H1 (cell line): Measurements from ENCODE around the gene CHRM4. TPM values are rescaled to one million over a fixed set of nuclear protein-coding genes. Genes with fewer than 3 reads are reported as not detected.
A peak's percentile ranks its signal among the peaks of the same experiment; 100 is the strongest.

Source experiments
- CTCF ChIA-PET: fragments of 300-600 bp; sonication (Branson Sonifier 250); formaldehyde crosslinking; loops from one replicate; lab custom pipeline; 2021; ENCODE audit not compliant: partially characterized antibody; lab: Charles Lee
- POLR2A ChIA-PET: fragments of 300-600 bp; sonication (Branson Sonifier 250); formaldehyde crosslinking; loops from one replicate; lab custom pipeline; 2021; ENCODE audit warnings: inconsistent platforms; ENCODE audit not compliant: partially characterized antibody; lab: Charles Lee
- DNase-seq, 2 experiments: peaks; one replicate each; pipeline versions ENCODE4 v3.0.0 to v3.0.0-alpha.2; 2010 to 2022; ENCODE audit warnings: low spot score in 2 of 2, low read depth in 1 of 2, mixed read lengths in 1 of 2
- FAIRE-seq: peaks from 2 replicates; lab custom pipeline; 2011; peaks lifted over from hg19 to GRCh38; lab: Jason Lieb, UNC
- H2AFZ ChIP-seq: 2 replicates; pipeline ENCODE4 v1.8.1; 2012; ENCODE audit warnings: low read length, inconsistent platforms
- H2AK5ac ChIP-seq: 2 replicates; pipeline ENCODE4 v1.6.1; 2013; ENCODE audit warnings: low read depth, low read length
- H2BK120ac ChIP-seq: replicated peaks from 2 replicates; pipeline ENCODE3; 2013; ENCODE audit warnings: low read depth, low read length, inconsistent platforms
- H2BK12ac ChIP-seq: 2 replicates; pipeline ENCODE4 v1.6.1; 2013; ENCODE audit warnings: low read depth, low read length
- H2BK15ac ChIP-seq: 2 replicates; pipeline ENCODE4 v1.6.1; 2013; ENCODE audit warnings: low read length
- H2BK20ac ChIP-seq: 2 replicates; pipeline ENCODE4 v1.6.1; 2013; ENCODE audit warnings: low read length
- H2BK5ac ChIP-seq: 2 replicates; pipeline ENCODE4 v1.6.1; 2013; ENCODE audit warnings: low read depth, low read length
- H3K14ac ChIP-seq: 2 replicates; pipeline ENCODE4 v1.6.1; 2013; ENCODE audit warnings: inconsistent platforms; ENCODE audit not compliant: insufficient read length
- H3K18ac ChIP-seq: 2 replicates; pipeline ENCODE4 v1.6.1; 2013; ENCODE audit warnings: low read length; ENCODE audit errors: extremely low read depth
- H3K23ac ChIP-seq: 2 replicates; pipeline ENCODE4 v1.6.1; 2013; ENCODE audit warnings: inconsistent platforms; ENCODE audit not compliant: insufficient read length
- H3K23me2 ChIP-seq: 2 replicates; pipeline ENCODE4 v1.6.1; 2013; ENCODE audit warnings: low read depth, low read length
- H3K27ac ChIP-seq: 2 replicates; pipeline ENCODE4 v1.6.1; 2011; ENCODE audit warnings: low read depth, low read length, inconsistent platforms
- H3K27me3 ChIP-seq, 4 experiments: replicated peaks in 1 of 4; 1 replicate in 1 of 4; 2 replicates in 3 of 4; pipeline versions ENCODE4 v1.6.1 to v1.8.1; 2011 to 2013; ENCODE audit warnings: low read length in 3 of 4, mild to moderate bottlenecking in 3 of 4, inconsistent platforms in 2 of 4, mixed read lengths in 2 of 4, moderate library complexity in 1 of 4; ENCODE audit not compliant: control insufficient read depth in 3 of 4, insufficient read depth in 3 of 4; ENCODE audit errors: extremely low read depth in 1 of 4
- H3K36me3 ChIP-seq, 4 experiments: 2 replicates each; pipeline versions ENCODE4 v1.6.1 to v1.8.1; 2011 to 2013; ENCODE audit warnings: mild to moderate bottlenecking in 4 of 4, low read length in 3 of 4, moderate library complexity in 2 of 4, control low read depth in 1 of 4, inconsistent platforms in 1 of 4; ENCODE audit not compliant: insufficient read depth in 4 of 4, control insufficient read depth in 2 of 4
- H3K4ac ChIP-seq: replicated peaks from 2 replicates; pipeline ENCODE3; 2013; ENCODE audit warnings: low read length, low read depth, mixed read lengths, inconsistent platforms; ENCODE audit not compliant: insufficient read length
- H3K4me1 ChIP-seq, 4 experiments: replicated peaks in 1 of 4; 1 replicate in 1 of 4; 2 replicates in 3 of 4; pipeline versions ENCODE4 v1.6.1 to v1.8.1; 2011 to 2013; ENCODE audit warnings: low read length in 3 of 4, inconsistent platforms in 2 of 4, mixed read lengths in 1 of 4; ENCODE audit not compliant: insufficient read depth in 4 of 4, control insufficient read depth in 3 of 4
- H3K4me2 ChIP-seq, 2 experiments: 2 replicates each; pipeline versions ENCODE4 v1.6.1 to v1.8.1; 2011 to 2013; ENCODE audit warnings: low read depth in 2 of 2, low read length in 2 of 2, control low read depth in 1 of 2, inconsistent platforms in 1 of 2, mild to moderate bottlenecking in 1 of 2; ENCODE audit not compliant: insufficient read depth in 1 of 2
- H3K4me3 ChIP-seq, 4 experiments: fragments of 200-600, 300-600 bp in 1 of 4; sonication (generic), shearing (Covaris generic), sonication (Bioruptor Twin) in 1 of 4; 2 replicates each; pipeline versions ENCODE4 v1.5.1 to v1.8.1; 2011 to 2016; ENCODE audit warnings: low read length in 4 of 4, low read depth in 3 of 4, control low read depth in 2 of 4, inconsistent platforms in 2 of 4, mild to moderate bottlenecking in 2 of 4, mixed read lengths in 1 of 4, moderate library complexity in 1 of 4; ENCODE audit not compliant: insufficient read depth in 2 of 4; ENCODE audit errors: extremely low read depth in 1 of 4
- H3K56ac ChIP-seq: replicated peaks from 2 replicates; pipeline ENCODE3; 2013; ENCODE audit warnings: low read depth, mild to moderate bottlenecking, mixed read lengths, low read length, inconsistent platforms; ENCODE audit not compliant: insufficient read length
- H3K79me1 ChIP-seq: 2 replicates; pipeline ENCODE4 v1.6.1; 2013; ENCODE audit warnings: low read depth, low read length, control low read depth
- H3K79me2 ChIP-seq, 2 experiments: 2 replicates each; pipeline versions ENCODE4 v1.6.1 to v1.8.1; 2012 to 2013; ENCODE audit warnings: low read length in 2 of 2, mild to moderate bottlenecking in 2 of 2, inconsistent platforms in 1 of 2; ENCODE audit not compliant: insufficient read depth in 2 of 2, control insufficient read depth in 1 of 2
- H3K9ac ChIP-seq, 4 experiments: replicated peaks in 1 of 4; 1 replicate in 1 of 4; 2 replicates in 3 of 4; pipeline versions ENCODE4 v1.6.1 to v1.8.1; 2011 to 2013; ENCODE audit warnings: low read depth in 3 of 4, low read length in 3 of 4, control low read depth in 2 of 4, mild to moderate bottlenecking in 2 of 4, moderate library complexity in 2 of 4, inconsistent platforms in 1 of 4; ENCODE audit errors: extremely low read depth in 1 of 4
- H3K9me3 ChIP-seq, 2 experiments: 2 replicates each; pipeline versions ENCODE4 v1.6.1 to v1.8.1; 2012 to 2013; ENCODE audit warnings: mild to moderate bottlenecking in 2 of 2, moderate library complexity in 2 of 2, control low read depth in 1 of 2, inconsistent platforms in 1 of 2, low read depth in 1 of 2, low read length in 1 of 2, mixed read lengths in 1 of 2; ENCODE audit not compliant: insufficient read depth in 2 of 2
- H4K20me1 ChIP-seq, 2 experiments: replicated peaks in 1 of 2; 2 replicates each; pipeline versions ENCODE3 to v1.8.1; 2011 to 2013; ENCODE audit warnings: inconsistent platforms in 2 of 2, low read length in 2 of 2, mild to moderate bottlenecking in 1 of 2; ENCODE audit not compliant: insufficient read depth in 2 of 2, control insufficient read depth in 1 of 2
- H4K5ac ChIP-seq: 2 replicates; pipeline ENCODE4 v1.6.1; 2013; ENCODE audit warnings: low read length, low read depth, mixed read lengths, inconsistent platforms; ENCODE audit not compliant: insufficient read length
- H4K8ac ChIP-seq: 2 replicates; pipeline ENCODE4 v1.8.0; 2013; ENCODE audit warnings: mild to moderate bottlenecking, moderate library complexity, low read length, inconsistent platforms; ENCODE audit not compliant: insufficient read depth; ENCODE audit errors: extremely low read depth
- H4K91ac ChIP-seq: replicated peaks from 2 replicates; pipeline ENCODE3; 2013; ENCODE audit warnings: low read length, mixed read lengths, inconsistent platforms; ENCODE audit not compliant: insufficient read length
- BACH1 ChIP-seq: IDR thresholded peaks from 2 replicates; pipeline ENCODE4 v1.6.1; 2012; ENCODE audit warnings: low read length, improper control_type of control experiment
- E2F6 ChIP-seq: IDR thresholded peaks from 2 replicates; pipeline ENCODE4 v1.6.1; 2012; ENCODE audit warnings: inconsistent platforms
- JUND ChIP-seq: IDR thresholded peaks from 2 replicates; pipeline ENCODE4 v1.6.1; 2011; ENCODE audit warnings: mild to moderate bottlenecking, improper control_type of control experiment, low read length
- POU5F1 ChIP-seq: IDR thresholded peaks from 2 replicates; pipeline ENCODE4 v1.6.1; 2011; ENCODE audit warnings: low read depth, mild to moderate bottlenecking, low read length, moderate library complexity
- RAD21 ChIP-seq, 2 experiments: IDR thresholded peaks in 1 of 2; conservative IDR thresholded peaks in 1 of 2; 2 replicates each; pipeline ENCODE4 v1.6.1; 2011; ENCODE audit warnings: low read depth in 2 of 2, low read length in 2 of 2, improper control_type of control experiment in 1 of 2, inconsistent platforms in 1 of 2, mild to moderate bottlenecking in 1 of 2, moderate library complexity in 1 of 2
- RNF2 ChIP-seq: fragments of 200-900, 300-1000 bp; sonication (generic); IDR thresholded peaks from 2 replicates; pipeline ENCODE4 v1.7.1; 2016; ENCODE audit warnings: borderline replicate concordance, low read depth, mild to moderate bottlenecking, antibody characterized with exemption, low read length; ENCODE audit not compliant: poor library complexity, severe bottlenecking; ENCODE audit errors: missing control alignments
- SUZ12 ChIP-seq: fragments of 200-600 bp; sonication (generic); IDR thresholded peaks from 2 replicates; pipeline ENCODE4 v1.6.1; 2012; ENCODE audit warnings: mild to moderate bottlenecking, inconsistent platforms, low read length, moderate library complexity, mixed read lengths
- TBP ChIP-seq: IDR thresholded peaks from 2 replicates; pipeline ENCODE4 v1.6.1; 2011; ENCODE audit warnings: low read depth, low read length, improper control_type of control experiment
- TEAD4 ChIP-seq: IDR thresholded peaks from 2 replicates; pipeline ENCODE4 v1.6.1; 2012; ENCODE audit warnings: low read depth, low read length, inconsistent platforms, mixed read lengths
- WGBS, 2 experiments: shearing (Covaris generic) in 1 of 2; methylation state at CpG; one replicate each; pipeline versions ENCODE4 v1.1.6 to v1.1.7; 2013 to 2015; ENCODE audit warnings: low lambda C conversion rate in 2 of 2, mixed read lengths in 2 of 2, inconsistent platforms in 1 of 2, low coverage in 1 of 2, missing lambda C conversion rate in 1 of 2; ENCODE audit not compliant: insufficient replicate concordance in 2 of 2, insufficient coverage in 1 of 2, insufficient read length in 1 of 2; ENCODE audit errors: extremely low coverage in 1 of 2, missing lambda C conversion rate in 1 of 2; 5-methylcytosine and 5-hydroxymethylcytosine counted together
- polyA plus RNA-seq, 7 experiments: library from polyadenylated mRNA; depleted of rRNA in 3 of 7; stranded (reverse) in 5 of 7; unstranded in 2 of 7; fragments of >200 nt in 5 of 7; fragments of 200-250 nt in 2 of 7; gene quantifications; 1 replicate in 5 of 7; 2 replicates in 1 of 7; 4 replicates in 1 of 7; pipeline versions ENCODE4 v1.2.1 to v1.2.3, GENCODE V29; 2011 to 2013; ENCODE audit warnings: missing spikeins in 2 of 7, mixed read lengths in 2 of 7
- total RNA-seq: library from RNA; stranded (reverse); fragmentation: NEBNext Ultra II Directional; extraction: Animal tissue kit (Norgen Biotek cat#: 25700); gene quantifications from 2 replicates; pipeline ENCODE4 v1.2.1, GENCODE V29; 2021

Gene CHRM4
- total and polyA plus RNA-seq, 2 of the 8 experiments (the other 6 are each of a cell fraction or from before 2014, with no cell fraction given): 1.1 to 1.3 TPM

- Histone ChIP-seq H4K20me1 (peaks cover 1 to 15% of the 10 kb centered on the region in 2 experiments), H3K79me2 (no peaks in the 10 kb centered on the region), H4K5ac (no peak overlapping the region), H3K27ac (no peak overlapping the region), H2AFZ (no peak overlapping the region; the same call in 1 of the 2 replicates), H3K4me1 (peaks cover 3 to 18% (median 16%) of the 10 kb centered on the region in 4 experiments), H3K4me2 (peak overlapping the region; percentile 69 to 95), H2BK20ac (no peak overlapping the region), H3K9me3 (no peaks in the 10 kb centered on the region; a peak in 1 of 4 replicates), H3K79me1 (no peaks in the 10 kb centered on the region), H3K4me3 (peak overlapping the region; percentile 17 to 62 (median 50); a peak in 7 of 8 replicates), H2BK12ac (peak overlapping the region; percentile 89; the same call in 1 of the 2 replicates), H2BK15ac (0 out of 2 replicates have a peak overlapping the region, but pooled peaks have one; percentile 48), H3K23ac (no peak overlapping the region), H3K18ac (no peak overlapping the region; the same call in 1 of the 2 replicates), H4K8ac (peak overlapping the region; percentile 57), H3K23me2 (peaks cover 30% of the 10 kb centered on the region), H3K9ac (no peak overlapping the region), H2BK120ac (no peak overlapping the region), H2BK5ac (peak overlapping the region; percentile 35; the same call in 1 of the 2 replicates), H3K56ac (no peak overlapping the region), H3K4ac (no peak overlapping the region), H3K27me3 (peaks cover 19 to 49% (median 40%) of the 10 kb centered on the region in 4 experiments), H2AK5ac (no peak overlapping the region), H3K36me3 (no peaks in the 10 kb centered on the region), H4K91ac (no peak overlapping the region), H3K14ac (no peak overlapping the region)
- ChIA-PET POLR2A (interaction anchor here (0.6 to 4.9 kb wide), 5 partner anchors 9 to 204 kb away, joined by 3 to 35 read pairs (median 5); partner anchors contain the start of genes AMBRA1 and MDK), CTCF (interaction anchor here (0.6 to 7.7 kb wide), 43 partner anchors 9 to 1308 kb away, joined by 3 to 124 read pairs (median 4); partner anchors contain the start of gene MDK)
- WGBS, 2 experiments: 6% methylated on average over 68 of the region's 80 CpGs; no CpG with 5 or more reads in 1 of the 2 experiments
- peak in 1 of 2 experiments; percentile 95 for DNase-seq
- no peak for FAIRE-seq
- TF ChIP-seq BACH1 (0 out of 2 replicates have a peak, but pooled peaks have one; percentile 24), SUZ12 (0 out of 2 replicates have a peak, but pooled peaks have one; percentile 90), RAD21 (IDR thresholded peaks at IDR 0.05 in 1 of 2, conservative IDR thresholded peaks at IDR 0.05 in 1 of 2; ENCODE audit: low read depth in 2 of 2, low read length in 2 of 2) (peak; percentile 84 to 87), POU5F1 (no peak), E2F6 (0 out of 2 replicates have a peak, but pooled peaks have one; percentile 15), TEAD4 (peak; percentile 76), RNF2 (peak; percentile 24), TBP (peak; percentile 24; the same call in 1 of the 2 replicates), JUND (0 out of 2 replicates have a peak, but pooled peaks have one; percentile 8)
Observed at GRCh38 chr11:46389450-46390330, 1.9 kb downstream of the CHRM4 start.
